GM20431 (cell line): Measurements from ENCODE around the gene HS1BP3.

Experiments used
- in situ Hi-C: fragments of 300-500 bp; cut with MseI, MboI; formaldehyde crosslinking; loops from one replicate; pipeline ENCODE4 v1.15.0; 2020; ENCODE audit warnings: low sequenced_read_pairs; ENCODE audit not compliant: unreplicated experiment

Gene HS1BP3

GRCh38 chr2:20664431-20665242 lies 13.7 kb upstream of the HS1BP3 start:
- in situ Hi-C loops = loop anchor here (5.0 kb wide), 1 partner anchor 298 kb away; no protein-coding TSS in a partner anchor

DNA sequence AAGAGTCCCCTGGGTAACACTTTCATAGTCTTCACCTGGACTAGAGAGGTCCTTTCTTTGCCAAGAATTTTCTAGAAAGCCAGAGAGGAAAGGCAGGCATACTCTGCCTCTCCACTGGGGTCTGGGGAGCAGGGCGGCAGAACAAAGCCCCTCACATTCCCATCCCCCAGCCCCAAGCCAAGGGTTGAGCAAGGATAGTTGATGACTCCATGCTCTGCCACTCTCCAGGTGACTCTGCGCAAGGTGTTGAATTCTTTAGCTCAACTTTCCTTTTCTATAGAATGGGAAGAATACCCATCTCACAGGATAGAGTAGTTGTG lies 13.1 kb upstream of the HS1BP3 start:
- in situ Hi-C loops = loop anchor here (5.0 kb wide), 1 partner anchor 298 kb away; no protein-coding TSS in a partner anchor

DNA sequence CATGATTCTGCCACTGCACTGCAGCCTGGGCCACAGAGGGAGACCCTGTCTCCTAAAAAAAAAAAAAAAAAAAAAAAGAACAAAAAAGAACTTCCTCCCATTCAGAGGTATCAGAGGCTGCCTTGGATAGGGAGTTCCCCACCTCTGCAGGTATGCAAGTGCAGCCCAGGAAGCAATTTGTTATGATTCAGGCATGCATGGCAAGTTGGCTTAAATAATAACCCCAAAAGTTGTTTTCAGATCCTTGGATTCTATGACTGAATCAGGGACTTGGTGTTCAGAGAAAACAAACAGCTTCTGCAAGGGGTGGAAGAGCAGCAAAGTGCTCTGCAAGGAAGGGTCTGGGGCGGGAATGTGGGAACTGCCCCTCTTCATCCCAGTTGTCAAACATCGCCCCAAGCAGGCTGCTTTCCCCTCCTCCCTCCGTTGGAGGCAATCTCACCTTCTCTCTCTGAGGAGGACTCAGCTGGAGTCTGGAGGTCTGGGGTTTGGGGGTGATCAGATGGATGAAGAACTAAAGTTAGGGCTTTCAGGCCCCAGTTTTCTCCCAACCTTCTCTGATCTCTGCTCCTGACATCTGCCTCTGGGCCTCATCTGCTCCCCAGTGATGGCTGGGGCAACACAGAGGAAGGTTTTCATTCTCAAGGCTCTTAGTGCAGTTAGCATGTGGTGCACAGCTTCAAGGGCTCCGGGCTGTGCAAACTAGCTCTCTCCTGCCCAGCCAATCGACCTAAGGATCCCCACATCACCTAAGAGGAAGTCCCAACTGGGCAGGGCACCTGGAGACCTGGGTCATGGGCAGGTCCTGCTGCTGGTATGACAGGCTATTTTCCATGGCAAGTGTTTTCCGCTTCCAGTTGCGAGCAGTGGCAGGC lies 12.5 kb upstream of the HS1BP3 start:
- in situ Hi-C loops = loop anchor here (5.0 kb wide), 1 partner anchor 299 kb away; no protein-coding TSS in a partner anchor

GRCh38 chr2:20662308-20662937 lies 11.5 kb upstream of the HS1BP3 start:
- in situ Hi-C loops = loop anchor here (5.0 kb wide), 1 partner anchor 300 kb away; no protein-coding TSS in a partner anchor

GRCh38 chr2:20661421-20662307 lies 10.8 kb upstream of the HS1BP3 start:
- in situ Hi-C loops = loop anchor here (5.0 kb wide), 1 partner anchor 301 kb away; no protein-coding TSS in a partner anchor

DNA sequence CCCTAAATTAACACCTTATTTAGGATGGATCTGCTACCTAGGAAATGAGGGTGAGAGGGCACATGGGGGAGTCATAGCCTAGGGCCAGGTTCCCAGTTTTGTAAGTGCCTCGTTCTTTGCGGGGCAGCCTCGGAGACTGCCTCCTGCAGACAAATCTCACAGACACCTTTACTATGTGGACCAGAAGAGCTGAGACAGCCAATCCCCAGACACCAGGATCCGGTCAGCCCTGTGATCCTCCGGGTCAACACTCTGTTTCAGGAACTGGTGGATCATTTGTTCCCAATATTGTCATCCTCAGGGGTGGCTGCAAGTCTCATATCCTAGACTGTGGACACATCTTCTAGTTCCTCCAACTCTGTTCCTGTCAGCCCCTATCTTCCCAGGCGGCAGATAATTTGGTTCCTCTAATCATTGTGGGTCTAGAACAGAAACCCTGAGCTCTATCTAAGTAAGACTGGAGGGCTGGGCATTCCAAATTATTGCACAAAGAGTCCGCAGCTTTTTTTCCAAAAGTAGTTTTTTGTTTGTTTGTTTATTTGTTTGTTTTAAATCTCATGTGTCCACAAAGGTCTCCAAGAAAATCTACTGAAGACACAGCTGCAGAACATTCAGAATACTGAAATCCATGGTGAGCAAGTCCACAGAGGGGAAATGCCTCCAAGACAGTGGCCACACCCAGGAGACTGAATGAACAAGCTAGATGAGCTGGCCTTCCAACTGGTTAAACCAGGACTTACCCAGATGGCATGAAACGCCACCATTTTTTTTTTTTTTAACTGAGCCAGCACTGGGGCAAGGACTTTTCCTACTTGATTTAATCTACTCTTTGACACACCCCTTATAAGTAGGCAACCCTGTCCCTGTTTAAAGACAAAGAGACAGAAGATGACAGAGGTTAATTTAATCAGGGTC lies 9.9 kb upstream of the HS1BP3 start:
- in situ Hi-C loops = loop anchor here (5.0 kb wide), 1 partner anchor 302 kb away; no protein-coding TSS in a partner anchor

GRCh38 chr2:20657522-20658235 lies 6.8 kb upstream of the HS1BP3 start:
- in situ Hi-C loops = no loop called here

DNA sequence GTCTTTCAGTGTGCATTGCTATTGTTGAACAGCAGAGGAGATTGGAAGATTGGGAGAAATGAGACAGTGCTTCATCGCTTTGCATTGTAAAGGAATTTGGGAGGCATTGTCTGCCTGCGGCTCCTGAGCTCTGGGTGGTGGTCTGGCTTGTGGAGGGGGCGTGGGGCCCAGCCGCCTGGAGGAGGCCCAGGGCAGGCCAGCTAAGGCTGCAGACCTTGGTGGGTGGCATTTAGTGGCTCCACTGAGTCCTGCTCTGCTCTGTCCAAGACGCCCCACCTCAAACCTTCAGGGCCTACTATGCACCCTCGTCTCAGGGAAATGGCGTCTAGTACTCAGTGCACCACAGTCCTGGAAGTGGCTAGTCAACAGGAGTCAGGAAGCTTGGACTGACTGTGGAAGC lies 5.7 kb upstream of the HS1BP3 start:
- in situ Hi-C loops = no loop called here

GRCh38 chr2:20654535-20654813 lies 3.6 kb upstream of the HS1BP3 start:
- in situ Hi-C loops = no loop called here

DNA sequence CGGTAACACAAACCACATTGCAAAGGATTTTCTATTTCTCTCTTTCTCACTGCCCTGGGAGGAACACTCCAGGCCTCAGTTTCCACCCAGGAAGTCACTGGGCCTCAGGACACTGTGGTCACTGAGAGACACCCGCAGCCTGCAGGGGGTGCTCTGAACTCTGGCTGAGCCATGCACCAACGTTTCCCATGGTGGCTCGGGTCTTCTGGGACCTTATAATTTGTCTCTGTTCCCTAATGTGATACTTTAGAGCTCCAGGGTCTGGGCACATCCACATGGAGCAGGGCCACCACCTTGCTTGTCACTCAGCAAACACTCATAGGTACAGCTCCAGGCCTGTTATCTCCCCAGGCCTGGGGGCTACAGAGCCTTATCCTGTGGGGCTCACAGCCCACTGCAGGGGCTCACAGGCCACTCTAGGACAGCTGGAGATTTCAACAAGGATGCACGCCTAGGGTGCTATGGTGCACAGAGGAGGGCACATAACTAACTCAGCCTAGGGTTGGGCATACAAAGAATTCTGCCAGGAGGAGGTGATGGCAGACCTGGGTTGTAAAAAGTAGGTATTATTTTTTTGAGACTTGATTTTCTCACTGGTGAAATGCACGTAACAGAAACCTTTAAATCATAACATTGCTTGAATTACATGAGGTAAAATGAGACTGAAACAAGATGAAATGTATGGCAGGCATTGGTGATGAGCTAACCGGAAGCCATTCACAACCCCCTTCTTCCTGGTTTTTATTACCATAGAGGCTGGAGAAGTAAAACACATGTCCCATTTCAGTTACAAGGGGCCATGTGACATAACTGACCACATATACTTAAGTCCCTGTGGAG lies 3.0 kb upstream of the HS1BP3 start:
- in situ Hi-C loops = no loop called here

DNA sequence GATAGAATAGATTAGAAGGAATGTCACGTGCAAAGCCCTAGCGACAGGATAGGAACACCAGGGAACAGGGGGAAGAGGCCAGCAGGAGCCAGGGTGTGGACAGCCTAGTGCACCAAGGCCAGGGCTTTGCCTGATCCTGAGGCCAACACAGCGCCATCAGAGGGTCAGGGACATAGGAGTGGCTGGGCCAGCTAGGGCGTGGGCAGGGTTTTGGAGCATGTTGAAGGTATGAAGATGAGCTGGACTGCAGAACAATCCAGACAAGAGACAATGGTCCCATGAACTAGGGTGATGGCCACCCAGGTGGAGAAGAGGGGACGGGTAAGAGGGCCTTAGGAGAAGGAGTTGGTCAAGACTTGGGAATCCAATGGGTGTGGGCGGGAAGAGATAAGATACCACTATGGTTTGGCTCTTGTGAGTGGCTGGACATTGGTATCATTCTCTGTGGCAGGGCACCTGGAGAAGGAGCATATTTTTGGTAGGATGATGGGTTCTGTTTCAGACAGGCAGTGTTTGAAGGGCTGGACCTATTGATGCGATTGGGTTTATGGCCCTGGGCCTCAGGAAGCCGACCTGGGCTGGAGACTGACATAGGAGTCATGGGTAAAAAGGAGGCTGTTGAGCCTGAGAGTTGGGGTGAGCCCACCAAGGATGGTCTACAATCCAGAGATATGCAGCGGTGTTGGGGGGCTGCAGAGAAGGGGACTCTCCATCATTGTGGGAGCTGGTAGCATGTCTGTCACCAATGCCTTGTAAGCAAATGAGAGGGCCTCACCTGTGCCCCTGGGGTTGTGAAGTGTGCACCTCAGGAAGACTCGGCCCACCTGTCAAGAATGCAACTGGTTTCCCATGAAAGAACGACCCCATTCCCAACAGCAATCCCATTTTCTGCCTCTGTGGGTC lies 2.0 kb upstream of the HS1BP3 start:
- in situ Hi-C loops = no loop called here

GRCh38 chr2:20652141-20652540 lies 1.2 kb upstream of the HS1BP3 start:
- in situ Hi-C loops = no loop called here

GRCh38 chr2:20651731-20652099 lies 817 bp upstream of the HS1BP3 start:
- in situ Hi-C loops = no loop called here

DNA sequence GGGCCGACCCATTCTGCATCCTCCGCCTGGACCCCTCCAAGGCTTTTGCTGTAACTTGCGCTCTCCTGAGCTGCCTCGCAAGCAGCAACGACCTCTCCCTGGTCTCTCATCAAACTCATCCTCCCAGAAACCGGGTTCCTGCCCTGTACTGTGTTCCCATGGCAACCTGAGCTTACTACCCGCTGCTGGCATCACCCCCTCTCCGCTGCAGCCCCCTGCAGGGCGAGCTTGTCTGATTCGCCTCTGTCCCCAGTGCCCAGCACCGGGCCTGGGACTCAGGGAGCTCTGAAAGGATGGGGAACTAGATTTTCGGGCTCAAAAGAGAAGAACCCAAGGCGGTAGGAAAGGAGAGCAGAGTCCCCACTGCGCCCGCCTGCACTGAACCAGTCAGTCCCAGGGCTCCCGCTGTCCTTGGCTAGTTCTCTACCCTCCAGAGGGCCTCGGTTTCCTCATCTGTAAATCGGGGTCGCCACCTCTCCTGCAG lies 463 bp downstream of the HS1BP3 start:
- in situ Hi-C loops = no loop called here

DNA sequence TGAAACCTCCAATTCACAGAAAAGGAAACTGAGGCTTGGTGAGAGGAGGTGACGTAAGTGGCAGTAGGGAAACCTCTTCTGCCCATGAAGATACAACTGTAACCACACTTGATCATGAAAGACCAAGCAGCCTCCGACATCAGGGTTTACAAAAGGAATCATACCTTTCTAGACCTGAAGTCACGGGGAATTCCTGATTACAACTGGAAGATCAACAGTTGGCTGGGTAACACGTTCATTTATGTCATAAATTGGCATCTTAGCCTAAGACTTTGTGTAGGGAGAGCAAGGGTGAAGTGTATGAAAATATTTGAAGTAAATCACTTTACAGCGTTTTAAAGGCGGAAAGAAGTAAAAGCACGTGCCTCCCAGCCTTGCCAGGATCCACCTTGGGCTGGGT lies 922 bp downstream of the HS1BP3 start:
- in situ Hi-C loops = loop anchor here (25.0 kb wide), 1 partner anchor 513 kb away; no protein-coding TSS in a partner anchor

- in situ Hi-C loops = loop anchor here (25.0 kb wide), 1 partner anchor 512 kb away; no protein-coding TSS in a partner anchor
Observed at GRCh38 chr2:20649576-20649975, 1.3 kb downstream of the HS1BP3 start.
